SJSA1 (cell line): ENCODE measurements around the gene RPS29. TPM values are rescaled to one million over a fixed set of nuclear protein-coding genes. Genes with fewer than 3 reads are reported as not detected.
"Not testable (repeated sequence)": the region's sequence is repeated elsewhere in the genome, so short reads cannot be mapped to it uniquely, and the experiment has no call there.

Experiments used
- DNase-seq, 2 experiments: peaks; one replicate each; pipeline ENCODE4 v3.0.0-alpha.2; 2015 to 2020; ENCODE audit warnings: low spot score in 2 of 2, low read depth in 1 of 2
- H3K27ac ChIP-seq: fragments of 250-450 bp; sonication (Bioruptor Pico); 2 replicates; pipeline ENCODE4 v1.5.1; 2020; ENCODE audit warnings: mild to moderate bottlenecking, moderate library complexity
- H3K27me3 ChIP-seq: fragments of 250-450 bp; sonication (Bioruptor Pico); replicated peaks from 2 replicates; pipeline ENCODE4 v1.5.1; 2020; ENCODE audit warnings: mild to moderate bottlenecking, moderate library complexity
- H3K36me3 ChIP-seq: fragments of 250-450 bp; sonication (Bioruptor Pico); 2 replicates; pipeline ENCODE4 v1.5.1; 2020; ENCODE audit warnings: mild to moderate bottlenecking
- H3K4me1 ChIP-seq: fragments of 250-450 bp; sonication (Bioruptor Pico); replicated peaks from 2 replicates; pipeline ENCODE4 v1.6.1; 2021; ENCODE audit warnings: mild to moderate bottlenecking
- H3K4me3 ChIP-seq: fragments of 250-450 bp; sonication (Bioruptor Pico); 2 replicates; pipeline ENCODE4 v1.5.1; 2020; ENCODE audit warnings: mild to moderate bottlenecking
- H3K9me3 ChIP-seq: fragments of 250-450 bp; sonication (Bioruptor Pico); replicated peaks from 2 replicates; pipeline ENCODE4 v1.5.1; 2020; ENCODE audit warnings: mild to moderate bottlenecking
- total RNA-seq: library from RNA; depleted of rRNA; stranded (reverse); fragments of >200 nt; shearing (Covaris generic); gene quantifications from 2 replicates; pipeline ENCODE4 v1.2.3, GENCODE V29; 2014

Gene RPS29
- total RNA-seq, 1 experiment from 2014 or later, result 3,165 TPM

- Histone ChIP-seq H3K27ac (no peak overlapping the region), H3K9me3 (no peaks in the 10 kb centered on the region), H3K4me1 (peaks cover 37% of the 10 kb centered on the region), H3K4me3 (no peak overlapping the region), H3K36me3 (peaks cover 71% of the 10 kb centered on the region), H3K27me3 (no peaks in the 10 kb centered on the region)
- DNase-seq, result no peak
Observed at GRCh38 chr14:49617852-49618519, 31.8 kb upstream of the RPS29 start.

GRCh38 chr14:49615776-49616175 lies 29.6 kb upstream of the RPS29 start:
- peaks cover 24% of the 10 kb centered on the region for H3K4me1 ChIP-seq
- H3K36me3 ChIP-seq, result peaks cover 65% of the 10 kb centered on the region
- DNase-seq, result no peak
- no peak overlapping the region for H3K27ac ChIP-seq
- no peaks in the 10 kb centered on the region for H3K27me3 ChIP-seq
- H3K9me3 ChIP-seq, result no peaks in the 10 kb centered on the region
- no peak overlapping the region for H3K4me3 ChIP-seq

DNA sequence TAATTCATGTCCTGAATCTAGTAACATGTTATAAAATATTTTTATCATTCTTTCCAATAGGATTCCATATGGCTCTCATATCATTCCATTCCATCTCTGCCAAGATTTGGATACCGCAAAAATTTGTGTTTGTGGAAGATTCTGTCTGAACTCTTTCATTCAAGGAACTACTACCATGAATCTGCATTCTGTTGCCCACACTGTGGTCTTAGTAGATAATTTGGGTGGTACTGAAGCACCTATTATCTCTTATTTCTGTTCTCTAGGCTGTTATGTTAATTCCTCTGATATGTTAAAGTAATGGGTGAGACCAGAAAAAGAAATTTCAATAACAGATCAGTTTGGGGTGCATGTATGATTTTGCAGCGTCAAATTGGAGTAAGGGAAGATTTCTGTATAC lies 28.0 kb upstream of the RPS29 start:
- Histone ChIP-seq H3K27ac (no peak overlapping the region), H3K4me1 (peaks cover 24% of the 10 kb centered on the region), H3K27me3 (no peaks in the 10 kb centered on the region), H3K4me3 (no peak overlapping the region), H3K36me3 (peaks cover 63% of the 10 kb centered on the region), H3K9me3 (no peaks in the 10 kb centered on the region)
- DNase-seq, result no peak

DNA sequence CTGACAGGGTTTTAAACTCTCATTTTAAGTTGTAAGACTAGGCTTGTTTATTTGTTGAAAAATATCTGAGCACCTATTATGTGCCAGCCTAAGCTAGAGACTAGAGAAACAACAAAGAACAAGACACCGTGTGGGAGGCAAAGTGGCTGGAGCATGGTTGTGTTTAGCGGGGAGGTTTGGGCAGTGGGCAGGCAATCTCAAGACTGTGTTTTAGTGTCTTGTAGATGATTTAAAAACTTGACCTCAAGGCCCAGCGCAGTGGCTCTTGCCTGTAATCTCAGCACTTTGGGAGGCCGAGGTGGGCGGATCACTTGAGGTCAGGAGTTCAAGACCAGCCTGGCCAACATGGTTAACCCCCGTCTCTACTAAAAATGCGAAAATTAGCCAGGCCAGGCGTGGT lies 26.5 kb upstream of the RPS29 start:
- H3K4me3 ChIP-seq, result no peak overlapping the region
- H3K9me3 ChIP-seq, result no peaks in the 10 kb centered on the region
- peaks cover 8% of the 10 kb centered on the region for H3K4me1 ChIP-seq
- peaks cover 53% of the 10 kb centered on the region for H3K36me3 ChIP-seq
- DNase-seq, result no peak
- no peaks in the 10 kb centered on the region for H3K27me3 ChIP-seq
- H3K27ac ChIP-seq, result no peak overlapping the region

DNA sequence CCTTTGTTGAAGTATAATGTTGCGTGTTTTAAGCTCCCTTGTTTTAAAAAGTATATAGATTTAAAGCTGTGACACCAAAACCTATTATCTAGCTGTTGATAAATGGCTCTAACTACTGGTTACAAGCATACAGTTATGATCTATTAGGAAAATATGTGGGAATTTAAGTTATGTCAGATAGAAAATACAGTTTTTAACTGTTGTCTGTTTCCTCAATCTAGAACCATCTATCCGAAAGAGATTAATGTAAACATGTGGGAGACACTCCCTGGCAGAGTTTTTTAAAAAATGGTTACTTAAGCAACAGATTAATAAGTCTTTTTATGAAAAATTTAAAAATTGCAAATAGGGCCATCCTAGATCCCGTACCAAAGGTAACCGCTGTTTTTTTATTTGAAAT lies 26.1 kb upstream of the RPS29 start:
- Histone ChIP-seq H3K4me3 (no peak overlapping the region), H3K4me1 (peaks cover 4% of the 10 kb centered on the region), H3K36me3 (peaks cover 53% of the 10 kb centered on the region), H3K27me3 (no peaks in the 10 kb centered on the region), H3K27ac (no peak overlapping the region), H3K9me3 (no peaks in the 10 kb centered on the region)
- DNase-seq, result no peak

DNA sequence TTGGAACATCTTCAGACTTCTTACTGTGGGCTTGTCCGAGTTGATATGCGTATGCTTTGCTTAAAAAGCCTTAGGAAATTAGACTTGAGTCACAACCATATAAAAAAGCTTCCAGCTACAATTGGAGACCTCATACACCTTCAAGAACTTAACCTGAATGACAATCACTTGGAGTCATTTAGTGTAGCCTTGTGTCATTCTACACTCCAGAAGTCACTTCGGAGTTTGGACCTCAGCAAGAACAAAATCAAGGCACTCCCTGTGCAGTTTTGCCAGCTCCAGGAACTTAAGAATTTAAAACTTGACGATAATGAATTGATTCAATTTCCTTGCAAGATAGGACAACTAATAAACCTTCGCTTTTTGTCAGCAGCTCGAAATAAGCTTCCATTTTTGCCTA lies 21.4 kb upstream of the RPS29 start:
- Histone ChIP-seq H3K36me3 (peaks cover 65% of the 10 kb centered on the region), H3K4me1 (no peaks in the 10 kb centered on the region)

DNA sequence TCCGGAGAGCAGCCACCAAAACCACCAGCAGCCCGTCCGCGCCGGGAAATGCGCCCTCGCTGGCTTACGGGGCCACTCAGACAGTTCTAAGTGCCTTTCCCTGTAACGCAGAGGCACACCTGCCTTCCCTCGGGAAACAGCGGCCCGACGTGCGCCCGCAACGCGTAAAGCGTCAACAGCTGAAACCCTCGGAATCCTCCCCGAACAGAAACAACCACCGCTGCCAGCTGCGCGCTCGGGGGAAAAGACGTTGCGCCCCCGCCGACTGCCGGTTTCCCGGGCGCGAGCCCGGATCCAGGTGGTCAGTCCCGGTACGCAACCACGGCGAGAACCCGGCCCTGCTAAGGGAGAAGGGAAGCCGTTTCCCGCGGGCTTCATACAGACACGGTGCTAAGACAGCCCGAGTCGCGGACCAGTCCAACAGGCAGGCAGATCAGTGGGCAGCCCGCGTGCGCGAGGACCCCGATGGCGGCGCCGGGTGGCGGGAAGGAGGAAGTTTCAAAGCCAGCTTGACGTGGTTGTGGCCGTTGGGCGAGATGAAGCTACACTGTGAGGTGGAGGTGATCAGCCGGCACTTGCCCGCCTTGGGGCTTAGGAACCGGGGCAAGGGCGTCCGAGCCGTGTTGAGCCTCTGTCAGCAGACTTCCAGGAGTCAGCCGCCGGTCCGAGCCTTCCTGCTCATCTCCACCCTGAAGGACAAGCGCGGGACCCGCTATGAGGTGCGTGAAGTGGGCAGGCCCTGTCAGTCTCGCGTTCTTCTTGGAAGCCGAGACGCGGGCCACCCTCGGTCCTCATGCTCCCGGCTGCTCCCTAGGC lies 12.5 kb upstream of the RPS29 start, which contains the start of gene LRR1:
Gene LRR1 (plus strand): TSS at position 456 of the 816 bp plus-strand sequence. CDS start 81 bp downstream, at position 537.
- peak within 1 kb of the TSS; percentile 79 for H3K4me3 ChIP-seq
- no peaks in the 10 kb centered on the region for H3K27me3 ChIP-seq
- H3K4me1 ChIP-seq, result no peaks in the 10 kb centered on the region
- H3K36me3 ChIP-seq, result peaks cover 34% of the 10 kb centered on the region
- peak within 1 kb of the TSS; percentile 92 for H3K27ac ChIP-seq
- H3K9me3 ChIP-seq, result no peaks in the 10 kb centered on the region
- DNase-seq, result peak; percentile 86 to 94

More for the DNA sequence above, 21.4 kb upstream of the RPS29 start:
- Histone ChIP-seq H3K27ac (no peak overlapping the region), H3K4me3 (no peak overlapping the region), H3K9me3 (no peaks in the 10 kb centered on the region), H3K27me3 (no peaks in the 10 kb centered on the region)
- no peak for DNase-seq

- Histone ChIP-seq H3K27ac (peak overlapping the region; percentile 92), H3K36me3 (peaks cover 31% of the 10 kb centered on the region), H3K4me1 (peaks cover 3% of the 10 kb centered on the region; the same call in 1 of the 2 replicates), H3K27me3 (no peaks in the 10 kb centered on the region), H3K9me3 (no peaks in the 10 kb centered on the region), H3K4me3 (peak overlapping the region; percentile 79)
- no peak for DNase-seq
Observed at GRCh38 chr14:49598189-49598484, 12.0 kb upstream of the RPS29 start.

DNA sequence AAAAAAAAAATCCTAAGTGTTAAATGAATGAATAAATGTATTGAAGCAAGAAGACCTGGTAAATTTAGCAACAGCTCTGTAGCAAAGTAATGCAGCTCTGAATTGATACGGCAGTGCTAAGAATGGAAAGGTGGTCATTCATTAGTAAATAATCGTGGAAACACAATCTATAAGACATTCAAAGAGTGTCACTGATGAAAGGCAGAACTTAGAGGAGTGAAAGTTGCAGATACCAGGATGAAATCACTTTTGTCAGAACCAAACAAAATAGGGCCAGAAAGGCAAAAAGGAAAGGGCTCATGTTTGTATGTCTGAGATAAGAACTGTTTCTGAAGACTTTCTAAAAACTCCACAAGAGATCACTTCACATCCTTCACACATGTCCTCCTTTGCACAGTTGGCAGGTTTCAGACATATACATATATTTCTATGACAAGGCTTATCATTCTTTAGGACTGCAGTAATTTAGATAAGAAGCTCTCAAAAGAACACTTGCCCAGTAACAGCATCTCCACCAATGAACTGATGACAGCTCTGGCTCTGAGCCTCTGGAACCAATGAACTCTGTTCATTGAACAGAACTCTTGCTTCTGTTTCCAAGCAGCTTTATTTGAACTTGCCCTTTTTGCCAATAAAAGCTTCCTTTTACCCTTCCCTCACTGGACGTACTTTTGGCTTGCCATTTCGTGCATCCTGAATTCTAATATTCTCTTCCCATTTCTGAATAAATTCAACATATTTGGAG lies 8.3 kb upstream of the RPS29 start:
- Histone ChIP-seq H3K9me3 (no peaks in the 10 kb centered on the region), H3K36me3 (peaks cover 12% of the 10 kb centered on the region), H3K27me3 (no peaks in the 10 kb centered on the region), H3K4me3 (no peak overlapping the region), H3K4me1 (peaks cover 8% of the 10 kb centered on the region), H3K27ac (no peak overlapping the region)
- DNase-seq, result no peak

GRCh38 chr14:49593016-49593415 lies 6.8 kb upstream of the RPS29 start:
- H3K4me1 ChIP-seq, result peaks cover 8% of the 10 kb centered on the region
- H3K36me3 ChIP-seq, result no peaks in the 10 kb centered on the region
- H3K9me3 ChIP-seq, result no peaks in the 10 kb centered on the region
- no peaks in the 10 kb centered on the region for H3K27me3 ChIP-seq
- H3K4me3 ChIP-seq, result no peak overlapping the region
- peak in 1 of 2 experiments; percentile 35 for DNase-seq
- no peak overlapping the region for H3K27ac ChIP-seq

DNA sequence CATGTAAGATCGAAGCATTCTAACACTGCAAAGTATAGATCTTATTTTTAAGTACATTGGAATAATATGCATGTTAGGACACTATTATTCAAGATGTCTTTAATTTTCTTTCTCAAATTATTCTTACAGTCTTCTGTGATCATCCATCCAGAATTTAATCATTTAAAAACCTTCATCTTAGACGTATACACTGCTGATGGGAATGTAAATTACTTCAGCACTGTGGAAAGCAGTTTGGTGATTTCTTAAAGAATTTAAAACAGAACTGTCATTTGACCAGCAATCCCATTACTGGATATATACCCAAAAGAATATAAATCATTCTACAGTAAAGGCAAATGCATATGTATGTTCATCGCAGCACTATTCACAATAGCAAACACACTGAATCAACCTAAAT lies 3.2 kb upstream of the RPS29 start:
- no peaks in the 10 kb centered on the region for H3K27me3 ChIP-seq
- H3K4me1 ChIP-seq, result peaks cover 9% of the 10 kb centered on the region
- H3K27ac ChIP-seq, result no peak overlapping the region
- no peak for DNase-seq
- H3K36me3 ChIP-seq, result peaks cover 18% of the 10 kb centered on the region
- no peaks in the 10 kb centered on the region for H3K9me3 ChIP-seq
- no peak overlapping the region for H3K4me3 ChIP-seq

GRCh38 chr14:49586673-49587460 lies 687 bp upstream of the RPS29 start:
- Histone ChIP-seq H3K27me3 (no peaks in the 10 kb centered on the region), H3K36me3 (peaks cover 43% of the 10 kb centered on the region), H3K27ac (peak overlapping the region; percentile 25), H3K9me3 (no peaks in the 10 kb centered on the region; the same call in 1 of the 2 replicates), H3K4me1 (peaks cover 9% of the 10 kb centered on the region), H3K4me3 (peak overlapping the region; percentile 69)
- peak; percentile 60 to 86 for DNase-seq

DNA sequence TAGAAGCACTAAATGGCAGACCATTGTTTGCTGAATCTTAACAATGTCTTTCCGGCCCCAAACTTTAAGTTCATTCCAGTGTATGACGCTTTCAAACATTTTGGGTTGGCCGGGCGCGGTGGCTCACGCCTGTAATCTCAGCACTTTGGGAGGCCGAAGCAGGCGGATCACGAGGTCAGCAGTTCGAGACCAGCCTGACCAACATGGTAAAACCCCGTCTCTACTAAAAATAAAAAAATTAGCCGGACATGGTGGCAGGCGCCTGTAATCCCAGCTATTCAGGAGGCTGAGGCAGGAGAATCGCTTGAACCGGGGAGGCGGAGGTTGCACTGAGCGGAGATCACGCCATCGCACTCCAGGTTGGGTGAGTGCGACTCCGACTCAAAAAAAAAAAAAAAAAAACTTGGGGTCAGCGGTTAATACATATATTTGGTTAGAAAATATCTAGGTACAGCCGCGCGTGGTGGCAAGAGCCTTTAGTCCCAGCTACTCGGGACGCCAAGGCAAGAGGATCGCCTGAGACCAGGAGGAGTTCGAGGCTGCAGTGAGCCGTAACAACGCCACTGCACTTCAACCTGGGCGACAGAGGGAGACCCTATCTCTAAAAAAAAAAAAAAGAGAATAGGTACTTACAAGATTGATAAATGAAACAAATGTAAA lies 1.1 kb downstream of the RPS29 start:
- not testable (repeated sequence) for H3K9me3 ChIP-seq, H3K4me1 ChIP-seq, H3K27me3 ChIP-seq, DNase-seq
- H3K27ac ChIP-seq, result peak overlapping the region; percentile 74
- H3K4me3 ChIP-seq, result peak overlapping the region; percentile 69
- H3K36me3 ChIP-seq, result peaks cover 49% of the 10 kb centered on the region
